HCT116 (cell line): ENCODE results near the gene NMNAT3.

Experiments
- EZH2 ChIP-seq: fragments of 200-600 bp; sonication (generic); IDR thresholded peaks from 2 replicates; pipeline ENCODE4 v1.6.1; 2017; ENCODE audit warnings: antibody characterized with exemption, mixed run types
- POLR2A ChIP-seq: IDR thresholded peaks from 2 replicates; pipeline ENCODE4 v1.7.0; 2011; ENCODE audit warnings: borderline replicate concordance; ENCODE audit not compliant: insufficient read depth, insufficient read length; ENCODE audit errors: extremely low read depth
- POLR2AphosphoS5 ChIP-seq: IDR thresholded peaks from 2 replicates; pipeline ENCODE4 v1.6.1; 2011; ENCODE audit warnings: mild to moderate bottlenecking, low read depth, low read length, moderate library complexity
- RAD21 ChIP-seq: IDR thresholded peaks from 2 replicates; pipeline ENCODE4 v1.6.1; 2012; ENCODE audit warnings: low read depth, mild to moderate bottlenecking
- TF ChIP-seq, protein P1 (sequence below), 3 experiments: fragments of 200-600 bp in 1 of 3; sonication (generic) in 1 of 3; IDR thresholded peaks in 2 of 3; conservative IDR thresholded peaks in 1 of 3; 2 replicates each; pipeline ENCODE4 v1.5.1; 2012 to 2017; ENCODE audit warnings: low read depth in 2 of 3, low read length in 2 of 3, antibody characterized with exemption in 1 of 3, borderline replicate concordance in 1 of 3, control low read depth in 1 of 3, mild to moderate bottlenecking in 1 of 3, mixed read lengths in 1 of 3, mixed run types in 1 of 3, moderate library complexity in 1 of 3; ENCODE audit not compliant: insufficient read depth in 1 of 3

DNA sequence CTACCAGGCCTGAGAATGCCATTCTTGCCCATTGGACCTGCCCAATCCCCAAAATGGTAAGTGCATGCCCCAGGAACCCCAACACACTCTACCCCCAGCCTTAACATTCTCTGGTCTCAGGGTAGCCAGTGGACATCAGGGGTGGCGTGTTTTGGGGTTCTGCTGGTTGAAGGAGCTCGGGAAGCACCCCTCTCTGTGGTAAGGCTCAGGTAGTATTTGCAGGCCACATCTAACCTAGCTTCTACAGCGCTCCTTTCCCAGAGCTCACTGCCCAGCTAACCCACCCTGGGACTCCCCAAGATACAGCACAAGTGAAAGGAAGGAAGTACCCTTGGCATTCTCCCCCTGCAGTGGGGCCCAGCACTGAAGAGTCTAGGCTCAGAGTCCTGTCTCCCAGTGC, 19.8 kb downstream of the NMNAT3 start:
- no peak for TF ChIP-seq EZH2
- TF ChIP-seq, protein P1, sequence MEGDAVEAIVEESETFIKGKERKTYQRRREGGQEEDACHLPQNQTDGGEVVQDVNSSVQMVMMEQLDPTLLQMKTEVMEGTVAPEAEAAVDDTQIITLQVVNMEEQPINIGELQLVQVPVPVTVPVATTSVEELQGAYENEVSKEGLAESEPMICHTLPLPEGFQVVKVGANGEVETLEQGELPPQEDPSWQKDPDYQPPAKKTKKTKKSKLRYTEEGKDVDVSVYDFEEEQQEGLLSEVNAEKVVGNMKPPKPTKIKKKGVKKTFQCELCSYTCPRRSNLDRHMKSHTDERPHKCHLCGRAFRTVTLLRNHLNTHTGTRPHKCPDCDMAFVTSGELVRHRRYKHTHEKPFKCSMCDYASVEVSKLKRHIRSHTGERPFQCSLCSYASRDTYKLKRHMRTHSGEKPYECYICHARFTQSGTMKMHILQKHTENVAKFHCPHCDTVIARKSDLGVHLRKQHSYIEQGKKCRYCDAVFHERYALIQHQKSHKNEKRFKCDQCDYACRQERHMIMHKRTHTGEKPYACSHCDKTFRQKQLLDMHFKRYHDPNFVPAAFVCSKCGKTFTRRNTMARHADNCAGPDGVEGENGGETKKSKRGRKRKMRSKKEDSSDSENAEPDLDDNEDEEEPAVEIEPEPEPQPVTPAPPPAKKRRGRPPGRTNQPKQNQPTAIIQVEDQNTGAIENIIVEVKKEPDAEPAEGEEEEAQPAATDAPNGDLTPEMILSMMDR (IDR thresholded peaks at IDR 0.05 in 2 of 3, conservative IDR thresholded peaks at IDR 0.05 in 1 of 3; ENCODE audit: borderline replicate concordance in 1 of 3, insufficient read depth in 1 of 3, low read depth in 2 of 3, low read length in 2 of 3), result no peak
- TF ChIP-seq POLR2AphosphoS5, result no peak
- no peak for TF ChIP-seq POLR2A
- TF ChIP-seq RAD21, result no peak
